SU-DHL-6 (cell line): ENCODE data around the gene FIBCD1.

Experiments
- H2AFZ ChIP-seq: fragments of 200-600 bp; sonication (generic); 2 replicates; pipeline ENCODE4 v1.6.1; 2014; ENCODE audit warnings: low read depth, mild to moderate bottlenecking, moderate library complexity, mixed read lengths, antibody characterized with exemption, low read length; ENCODE audit not compliant: severe bottlenecking
- H3F3A ChIP-seq: fragments of 200-600 bp; shearing (Covaris generic); 2 replicates; pipeline ENCODE4 v1.6.0; 2016; ENCODE audit warnings: antibody characterized with exemption, mild to moderate bottlenecking; ENCODE audit not compliant: insufficient read depth
- H3K27ac ChIP-seq: fragments of 200-600 bp; sonication (generic); 2 replicates; pipeline ENCODE4 v1.5.1; 2016; ENCODE audit warnings: low read depth, mild to moderate bottlenecking, low read length, moderate library complexity, mixed read lengths
- H3K27me3 ChIP-seq: fragments of 200-600 bp; sonication (generic), shearing (Covaris generic); 2 replicates; pipeline ENCODE4 v1.6.0; 2014; ENCODE audit warnings: mild to moderate bottlenecking, low read length
- H3K36me3 ChIP-seq: fragments of 200-600 bp; sonication (generic); 2 replicates; pipeline ENCODE4 v1.6.1; 2014; ENCODE audit warnings: mild to moderate bottlenecking, low read length, mixed read lengths
- H3K4me2 ChIP-seq: fragments of 300-600, 200-600 bp; shearing (Covaris generic), sonication (generic); 2 replicates; pipeline ENCODE4 v1.6.0; 2014; ENCODE audit warnings: low read length, low read depth, mild to moderate bottlenecking; ENCODE audit not compliant: poor library complexity, severe bottlenecking
- H3K4me3 ChIP-seq: fragments of 200-600 bp; sonication (generic); 2 replicates; pipeline ENCODE4 v1.5.1; 2014; ENCODE audit warnings: antibody characterized with exemption, low read length, mild to moderate bottlenecking, mixed read lengths; ENCODE audit not compliant: insufficient read depth, poor library complexity, severe bottlenecking
- H3K79me2 ChIP-seq: fragments of 200-600 bp; sonication (generic); 2 replicates; pipeline ENCODE4 v1.6.1; 2014; ENCODE audit warnings: mild to moderate bottlenecking, low read length, moderate library complexity; ENCODE audit not compliant: insufficient read depth
- H3K9ac ChIP-seq: fragments of 200-600 bp; sonication (generic); 2 replicates; pipeline ENCODE4 v1.7.0; 2014; ENCODE audit warnings: mild to moderate bottlenecking, low read length
- H3K9me2 ChIP-seq: fragments of 200-600 bp; sonication (generic); replicated peaks from 2 replicates; pipeline ENCODE4 v1.6.1; 2014; ENCODE audit warnings: low read length; ENCODE audit not compliant: insufficient read depth
- H3K9me3 ChIP-seq: fragments of 200-600 bp; sonication (generic); 2 replicates; pipeline ENCODE4 v1.6.1; 2014; ENCODE audit warnings: low read length, mixed read lengths; ENCODE audit not compliant: insufficient read depth
- H4K20me1 ChIP-seq: fragments of 200-600 bp; sonication (generic); 2 replicates; pipeline ENCODE4 v1.6.1; 2014; ENCODE audit warnings: low read depth, mild to moderate bottlenecking, antibody characterized with exemption, low read length, moderate library complexity, mixed read lengths
- CTCF ChIP-seq: fragments of 200-600 bp; sonication (generic); IDR thresholded peaks from one replicate; pipeline ENCODE4 v1.5.1; 2017; ENCODE audit warnings: antibody characterized with exemption, mild to moderate bottlenecking, low read length, moderate library complexity; ENCODE audit not compliant: insufficient read depth, poor library complexity, severe bottlenecking
- EZH2phosphoT487 ChIP-seq: fragments of 200-600 bp; sonication (generic), shearing (Covaris generic); conservative IDR thresholded peaks from 2 replicates; pipeline ENCODE4 v1.6.1; 2018; ENCODE audit warnings: mild to moderate bottlenecking, antibody characterized with exemption, low read length, moderate library complexity, mixed read lengths

Gene FIBCD1

GRCh38 chr9:130943221-130943620 is 4.2 kb upstream of the FIBCD1 start:
- Histone ChIP-seq H4K20me1 (no peaks in the 10 kb centered on the region), H3K79me2 (no peaks in the 10 kb centered on the region), H3K4me2 (no peak overlapping the region), H3K27ac (no peak overlapping the region), H3K27me3 (no peaks in the 10 kb centered on the region), H3F3A (no peaks in the 10 kb centered on the region), H3K36me3 (no peaks in the 10 kb centered on the region), H3K4me3 (no peak overlapping the region), H3K9me3 (no peaks in the 10 kb centered on the region), H3K9ac (no peak overlapping the region), H2AFZ (no peak overlapping the region), H3K9me2 (no peaks in the 10 kb centered on the region)
- TF ChIP-seq CTCF, result no peak
- TF ChIP-seq EZH2phosphoT487, result no peak

GRCh38 chr9:130942679-130943078 is 3.6 kb upstream of the FIBCD1 start:
- H2AFZ ChIP-seq, result no peak overlapping the region
- no peak overlapping the region for H3K9ac ChIP-seq
- TF ChIP-seq EZH2phosphoT487 (no peak), CTCF (no peak)
- no peak overlapping the region for H3K27ac ChIP-seq
- no peak overlapping the region for H3K4me2 ChIP-seq
- no peak overlapping the region for H3K4me3 ChIP-seq
- H3K27me3 ChIP-seq, result no peaks in the 10 kb centered on the region
- no peaks in the 10 kb centered on the region for H3K79me2 ChIP-seq
- no peaks in the 10 kb centered on the region for H3K36me3 ChIP-seq
- H3K9me2 ChIP-seq, result no peaks in the 10 kb centered on the region
- no peaks in the 10 kb centered on the region for H3F3A ChIP-seq
- H4K20me1 ChIP-seq, result no peaks in the 10 kb centered on the region
- H3K9me3 ChIP-seq, result no peaks in the 10 kb centered on the region

GRCh38 chr9:130942084-130942483 is 3.0 kb upstream of the FIBCD1 start:
- no peaks in the 10 kb centered on the region for H3K9me3 ChIP-seq
- H2AFZ ChIP-seq, result no peak overlapping the region
- no peak overlapping the region for H3K9ac ChIP-seq
- TF ChIP-seq CTCF, result no peak
- H3K27me3 ChIP-seq, result no peaks in the 10 kb centered on the region
- H3K79me2 ChIP-seq, result no peaks in the 10 kb centered on the region
- no peaks in the 10 kb centered on the region for H3K9me2 ChIP-seq
- no peak overlapping the region for H3K27ac ChIP-seq
- no peaks in the 10 kb centered on the region for H3K36me3 ChIP-seq
- H3K4me2 ChIP-seq, result no peak overlapping the region
- H4K20me1 ChIP-seq, result no peaks in the 10 kb centered on the region
- H3K4me3 ChIP-seq, result no peak overlapping the region
- no peaks in the 10 kb centered on the region for H3F3A ChIP-seq
